Transverse colon (tissue), 3 donors: ENCODE data around the gene ZNF614.

Experiments used
- POLR2A ChIP-seq: fragments of 450-650 bp; IDR thresholded peaks from one replicate; pipeline ENCODE4 v1.6.1; 2016; ENCODE audit warnings: antibody characterized with exemption, mild to moderate bottlenecking, moderate library complexity
- TF ChIP-seq, protein P1 (sequence below), 5 experiments: fragments of 200-600 bp in 3 of 5; fragments of 450-650 bp in 2 of 5; sonication (generic) in 3 of 5; IDR thresholded peaks; 1 replicate in 2 of 5; 2 replicates in 3 of 5; pipeline ENCODE4 v1.5.1; 2016 to 2017; ENCODE audit warnings: antibody characterized with exemption in 5 of 5, inconsistent platforms in 3 of 5, mild to moderate bottlenecking in 2 of 5, moderate library complexity in 1 of 5

DNA sequence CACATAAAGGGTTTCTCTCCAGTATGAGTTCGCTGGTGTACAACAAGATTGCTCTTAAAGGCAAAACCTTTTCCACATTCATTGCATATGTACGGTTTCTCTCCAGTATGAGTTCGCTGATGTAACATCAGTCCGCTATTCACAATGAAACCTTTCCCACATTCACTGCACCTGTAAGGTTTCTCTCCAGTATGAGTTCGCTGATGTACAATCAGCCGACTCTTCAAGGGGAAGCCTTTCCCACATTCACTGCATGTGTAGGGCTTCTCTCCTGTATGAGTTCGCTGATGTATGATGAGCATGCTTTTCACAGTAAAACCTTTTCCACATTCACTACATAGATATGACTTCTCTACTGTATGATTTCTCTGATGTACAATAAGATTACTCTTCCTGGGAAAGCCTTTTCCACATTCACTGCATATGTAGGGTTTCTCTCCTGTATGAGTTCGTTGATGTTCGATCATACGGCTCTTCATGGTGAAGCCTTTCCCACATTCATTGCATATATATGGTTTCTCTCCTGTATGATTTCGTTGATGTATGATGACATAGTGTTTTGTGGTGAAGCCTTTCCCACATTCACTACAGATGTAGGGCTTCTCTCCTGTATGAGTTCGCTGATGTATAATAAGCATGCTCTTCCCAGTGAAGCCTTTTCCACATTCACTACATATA, 6.0 kb upstream of the ZNF614 start:
- TF ChIP-seq, protein P1, sequence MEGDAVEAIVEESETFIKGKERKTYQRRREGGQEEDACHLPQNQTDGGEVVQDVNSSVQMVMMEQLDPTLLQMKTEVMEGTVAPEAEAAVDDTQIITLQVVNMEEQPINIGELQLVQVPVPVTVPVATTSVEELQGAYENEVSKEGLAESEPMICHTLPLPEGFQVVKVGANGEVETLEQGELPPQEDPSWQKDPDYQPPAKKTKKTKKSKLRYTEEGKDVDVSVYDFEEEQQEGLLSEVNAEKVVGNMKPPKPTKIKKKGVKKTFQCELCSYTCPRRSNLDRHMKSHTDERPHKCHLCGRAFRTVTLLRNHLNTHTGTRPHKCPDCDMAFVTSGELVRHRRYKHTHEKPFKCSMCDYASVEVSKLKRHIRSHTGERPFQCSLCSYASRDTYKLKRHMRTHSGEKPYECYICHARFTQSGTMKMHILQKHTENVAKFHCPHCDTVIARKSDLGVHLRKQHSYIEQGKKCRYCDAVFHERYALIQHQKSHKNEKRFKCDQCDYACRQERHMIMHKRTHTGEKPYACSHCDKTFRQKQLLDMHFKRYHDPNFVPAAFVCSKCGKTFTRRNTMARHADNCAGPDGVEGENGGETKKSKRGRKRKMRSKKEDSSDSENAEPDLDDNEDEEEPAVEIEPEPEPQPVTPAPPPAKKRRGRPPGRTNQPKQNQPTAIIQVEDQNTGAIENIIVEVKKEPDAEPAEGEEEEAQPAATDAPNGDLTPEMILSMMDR (IDR thresholded peaks at IDR 0.05), result no peak
- no peak for TF ChIP-seq POLR2A
